ENCODE measurements around the gene CELF2. TPM values are rescaled to one million over a fixed set of nuclear protein-coding genes. Genes with fewer than 3 reads are reported as not detected.

CELF2 gene
- total RNA-seq, 1 experiment from 2014 or later: 28.7 TPM

DNA sequence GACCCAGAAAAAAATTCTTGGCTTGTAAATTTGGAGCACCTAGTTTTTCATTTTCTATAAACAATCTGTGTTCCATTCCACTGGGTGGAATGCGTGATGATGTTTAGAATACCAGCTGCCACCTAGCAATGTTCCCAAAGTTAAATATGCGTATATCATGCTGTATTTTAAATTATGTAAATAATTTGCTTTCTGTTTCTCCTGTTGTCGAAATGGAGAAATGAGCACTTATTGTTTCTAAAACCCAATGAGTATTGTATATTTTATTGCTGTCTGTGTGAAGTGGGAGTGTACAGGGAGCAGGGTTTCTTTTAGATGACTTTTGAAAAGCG, 49.4 kb upstream of the CELF2 start:
- no peak overlapping the region for H3K4me3 Mint-ChIP-seq

More for the DNA sequence above, 49.4 kb upstream of the CELF2 start:
- H3K9me3 Mint-ChIP-seq: no peaks in the 10 kb centered on the region
- no peaks in the 10 kb centered on the region for H3K79me1 ChIP-seq (ENCODE audit: insufficient read depth, low read depth, low read length, poor library complexity, severe bottlenecking)
- H4K91ac ChIP-seq (ENCODE audit: insufficient read length, low read depth, low read length): no peak overlapping the region
- H3K4me1 Mint-ChIP-seq: no peaks in the 10 kb centered on the region
- H2BK15ac ChIP-seq (ENCODE audit: low read depth, low read length): no peak overlapping the region
- no peak overlapping the region for H3K27ac ChIP-seq (ENCODE audit: insufficient read length, low read depth, low read length)
- H2AFZ ChIP-seq (ENCODE audit: low read length): no peak overlapping the region
- no peak overlapping the region for H2AK5ac ChIP-seq (ENCODE audit: insufficient read length, low read length)
- H4K5ac ChIP-seq (ENCODE audit: insufficient read length, low read depth, low read length): no peak overlapping the region
- H3K27ac Mint-ChIP-seq: no peak overlapping the region
- H3K36me3 Mint-ChIP-seq (ENCODE audit: insufficient read depth in 1 of 3, low read depth in 3 of 3): no peaks in the 10 kb centered on the region
- no peak overlapping the region for H3K18ac ChIP-seq (ENCODE audit: insufficient read length, low read depth, low read length)
- no peak for DNase-seq
- no peak overlapping the region for H2BK20ac ChIP-seq (ENCODE audit: low read depth, low read length, poor library complexity, severe bottlenecking)
- H4K20me1 ChIP-seq (ENCODE audit: control insufficient read depth, insufficient read depth, insufficient read length): no peaks in the 10 kb centered on the region
- no CpG with 5 or more reads among the region's 4 CpGs for WGBS (ENCODE audit: extremely low coverage, insufficient read length, low lambda C conversion rate)
- no peak overlapping the region for H2BK5ac ChIP-seq (ENCODE audit: insufficient read length, low read length)
- H3K56ac ChIP-seq (ENCODE audit: insufficient read length, low read depth, low read length): no peak overlapping the region
- H3K27me3 ChIP-seq (ENCODE audit: insufficient read depth, low read length): no peaks in the 10 kb centered on the region
- no peak overlapping the region for H3T11ph ChIP-seq (ENCODE audit: low read length)
- H3K4ac ChIP-seq (ENCODE audit: low read depth, low read length): no peak overlapping the region
- H3K23ac ChIP-seq (ENCODE audit: insufficient read length, low read depth, low read length): no peak overlapping the region
- H2BK12ac ChIP-seq (ENCODE audit: insufficient read length, low read depth, low read length): no peak overlapping the region
- no peak overlapping the region for H2BK120ac ChIP-seq (ENCODE audit: low read depth, low read length, poor library complexity, severe bottlenecking)
- TF ChIP-seq, protein P1, sequence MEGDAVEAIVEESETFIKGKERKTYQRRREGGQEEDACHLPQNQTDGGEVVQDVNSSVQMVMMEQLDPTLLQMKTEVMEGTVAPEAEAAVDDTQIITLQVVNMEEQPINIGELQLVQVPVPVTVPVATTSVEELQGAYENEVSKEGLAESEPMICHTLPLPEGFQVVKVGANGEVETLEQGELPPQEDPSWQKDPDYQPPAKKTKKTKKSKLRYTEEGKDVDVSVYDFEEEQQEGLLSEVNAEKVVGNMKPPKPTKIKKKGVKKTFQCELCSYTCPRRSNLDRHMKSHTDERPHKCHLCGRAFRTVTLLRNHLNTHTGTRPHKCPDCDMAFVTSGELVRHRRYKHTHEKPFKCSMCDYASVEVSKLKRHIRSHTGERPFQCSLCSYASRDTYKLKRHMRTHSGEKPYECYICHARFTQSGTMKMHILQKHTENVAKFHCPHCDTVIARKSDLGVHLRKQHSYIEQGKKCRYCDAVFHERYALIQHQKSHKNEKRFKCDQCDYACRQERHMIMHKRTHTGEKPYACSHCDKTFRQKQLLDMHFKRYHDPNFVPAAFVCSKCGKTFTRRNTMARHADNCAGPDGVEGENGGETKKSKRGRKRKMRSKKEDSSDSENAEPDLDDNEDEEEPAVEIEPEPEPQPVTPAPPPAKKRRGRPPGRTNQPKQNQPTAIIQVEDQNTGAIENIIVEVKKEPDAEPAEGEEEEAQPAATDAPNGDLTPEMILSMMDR (conservative IDR thresholded peaks at IDR 0.05): no peak
- H3K27me3 Mint-ChIP-seq (ENCODE audit: low read depth): peaks cover 4% of the 10 kb centered on the region; the same call in 1 of the 2 replicates
- no peak overlapping the region for H3K14ac ChIP-seq (ENCODE audit: insufficient read depth, low read length)
- no peaks in the 10 kb centered on the region for H3K4me1 ChIP-seq (ENCODE audit: insufficient read depth, low read length)
- no peak overlapping the region for H3K4me2 ChIP-seq (ENCODE audit: insufficient read depth, insufficient read length, low read length)
- H3K9me3 ChIP-seq (ENCODE audit: control insufficient read depth, low read depth, low read length): no peaks in the 10 kb centered on the region
- H3K79me2 ChIP-seq (ENCODE audit: insufficient read depth, low read length): no peaks in the 10 kb centered on the region
- H3K23me2 ChIP-seq (ENCODE audit: insufficient read length, low read depth, low read length, poor library complexity, severe bottlenecking): no peaks in the 10 kb centered on the region
- no peak overlapping the region for H4K8ac ChIP-seq (replicated peaks; ENCODE audit: insufficient read length, low read depth, low read length)
- no peak overlapping the region for H3K9ac ChIP-seq (ENCODE audit: extremely low read depth, insufficient read length, low read length)
